Breast epithelium (tissue), 4 donors: Measurements from ENCODE around the gene TMEM145. TPM values are rescaled to one million over a fixed set of nuclear protein-coding genes. Genes with fewer than 3 reads are reported as not detected.
"Not testable (repeated sequence)": the region's sequence is repeated elsewhere in the genome, so short reads cannot be mapped to it uniquely, and the experiment has no call there.

ENCODE experiments used
- DNase-seq, 2 donors: peaks; one replicate each; pipeline ENCODE4 v3.0.0-alpha.2; 2019; ENCODE audit warnings: low spot score in 2 of 2
- H3K27ac ChIP-seq, 2 donors: fragments of 200-600 bp; sonication (generic) in 1 of 2; one replicate each; pipeline ENCODE4 v1.5.1; 2016 to 2019; ENCODE audit warnings: mild to moderate bottlenecking in 1 of 2
- H3K27me3 ChIP-seq, 2 donors: fragments of 200-600 bp; sonication (generic) in 1 of 2; one replicate each; pipeline versions ENCODE4 v1.5.1 to v1.6.0; 2017 to 2019; ENCODE audit warnings: control low read depth in 1 of 2, mild to moderate bottlenecking in 1 of 2
- H3K36me3 ChIP-seq: fragments of 200-600 bp; one replicate; pipeline ENCODE4 v1.5.1; 2019
- H3K4me1 ChIP-seq, 2 donors: fragments of 200-600 bp; sonication (generic); one replicate each; pipeline ENCODE4 v1.5.1; 2016 to 2019; ENCODE audit warnings: control low read depth in 1 of 2
- H3K4me3 ChIP-seq, 3 donors: fragments of 200-600 bp; sonication (generic); 1 replicate in 2 of 3; 2 replicates in 1 of 3; pipeline ENCODE4 v1.5.1; 2016 to 2019; ENCODE audit warnings: mild to moderate bottlenecking in 3 of 3, moderate library complexity in 2 of 3
- H3K9me3 ChIP-seq, 2 donors: fragments of 200-600 bp; sonication (generic) in 1 of 2; one replicate each; pipeline ENCODE4 v1.5.1; 2016 to 2019; ENCODE audit warnings: control low read depth in 1 of 2
- POLR2A ChIP-seq: fragments of 450-650 bp; IDR thresholded peaks from one replicate; pipeline ENCODE4 v1.6.1; 2016; ENCODE audit warnings: antibody characterized with exemption, mild to moderate bottlenecking, moderate library complexity
- POLR2AphosphoS5 ChIP-seq, 3 donors: sonication (generic); formaldehyde crosslinking; IDR thresholded peaks; one replicate each; pipeline ENCODE4 v1.6.1; 2017; ENCODE audit warnings: antibody characterized with exemption in 3 of 3
- intact Hi-C: fragments of 100-400 bp; cut with DNase I; formaldehyde crosslinking; loops from one replicate; pipeline ENCODE4 v1.15.1; 2023; ENCODE audit warnings: low total_unique reads
- total RNA-seq, 3 donors: library from RNA; depleted of rRNA; stranded (reverse); fragments of >200 nt; gene quantifications; one replicate each; pipeline ENCODE4 v1.1.0, GENCODE V29; 2016
- TF ChIP-seq, protein P1 (sequence below), 3 donors: fragments of 450-650 bp; IDR thresholded peaks; one replicate each; pipeline ENCODE4 v1.5.1; 2016 to 2017; ENCODE audit warnings: antibody characterized with exemption in 3 of 3, mild to moderate bottlenecking in 3 of 3, moderate library complexity in 3 of 3

The TMEM145 gene
- total RNA-seq, 3 donors from 2014 or later, result 0.33 to 0.59 TPM; not detected in 1

DNA sequence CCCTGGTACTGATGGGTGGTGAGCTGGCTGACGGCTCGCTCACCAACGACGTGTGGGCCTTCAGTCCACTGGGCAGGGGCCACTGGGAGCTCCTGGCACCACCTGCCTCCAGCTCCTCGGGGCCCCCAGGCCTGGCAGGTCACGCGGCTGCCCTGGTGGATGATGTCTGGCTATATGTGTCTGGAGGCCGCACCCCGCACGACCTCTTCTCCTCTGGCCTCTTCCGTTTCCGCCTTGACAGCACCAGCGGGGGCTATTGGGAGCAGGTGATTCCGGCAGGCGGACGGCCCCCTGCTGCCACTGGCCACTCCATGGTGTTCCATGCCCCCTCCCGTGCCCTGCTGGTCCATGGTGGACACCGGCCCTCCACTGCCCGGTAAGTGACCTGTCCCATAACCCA, 22.9 kb downstream of the TMEM145 start:
- Histone ChIP-seq H3K36me3 (no peaks in the 10 kb centered on the region), H3K27me3 (no peaks in the 10 kb centered on the region), H3K27ac (no peak overlapping the region), H3K4me3 (no peak overlapping the region), H3K9me3 (no peaks in the 10 kb centered on the region), H3K4me1 (no peaks in the 10 kb centered on the region)
- no peak for DNase-seq
- intact Hi-C loops, result loop anchor here (2.0 kb wide), 1 partner anchor 45 kb away; no protein-coding TSS in a partner anchor
- TF ChIP-seq POLR2A, result no peak
- TF ChIP-seq, protein P1, sequence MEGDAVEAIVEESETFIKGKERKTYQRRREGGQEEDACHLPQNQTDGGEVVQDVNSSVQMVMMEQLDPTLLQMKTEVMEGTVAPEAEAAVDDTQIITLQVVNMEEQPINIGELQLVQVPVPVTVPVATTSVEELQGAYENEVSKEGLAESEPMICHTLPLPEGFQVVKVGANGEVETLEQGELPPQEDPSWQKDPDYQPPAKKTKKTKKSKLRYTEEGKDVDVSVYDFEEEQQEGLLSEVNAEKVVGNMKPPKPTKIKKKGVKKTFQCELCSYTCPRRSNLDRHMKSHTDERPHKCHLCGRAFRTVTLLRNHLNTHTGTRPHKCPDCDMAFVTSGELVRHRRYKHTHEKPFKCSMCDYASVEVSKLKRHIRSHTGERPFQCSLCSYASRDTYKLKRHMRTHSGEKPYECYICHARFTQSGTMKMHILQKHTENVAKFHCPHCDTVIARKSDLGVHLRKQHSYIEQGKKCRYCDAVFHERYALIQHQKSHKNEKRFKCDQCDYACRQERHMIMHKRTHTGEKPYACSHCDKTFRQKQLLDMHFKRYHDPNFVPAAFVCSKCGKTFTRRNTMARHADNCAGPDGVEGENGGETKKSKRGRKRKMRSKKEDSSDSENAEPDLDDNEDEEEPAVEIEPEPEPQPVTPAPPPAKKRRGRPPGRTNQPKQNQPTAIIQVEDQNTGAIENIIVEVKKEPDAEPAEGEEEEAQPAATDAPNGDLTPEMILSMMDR (IDR thresholded peaks at IDR 0.05), result no peak
- no peak for TF ChIP-seq POLR2AphosphoS5 (IDR thresholded peaks at IDR 0.05)

DNA sequence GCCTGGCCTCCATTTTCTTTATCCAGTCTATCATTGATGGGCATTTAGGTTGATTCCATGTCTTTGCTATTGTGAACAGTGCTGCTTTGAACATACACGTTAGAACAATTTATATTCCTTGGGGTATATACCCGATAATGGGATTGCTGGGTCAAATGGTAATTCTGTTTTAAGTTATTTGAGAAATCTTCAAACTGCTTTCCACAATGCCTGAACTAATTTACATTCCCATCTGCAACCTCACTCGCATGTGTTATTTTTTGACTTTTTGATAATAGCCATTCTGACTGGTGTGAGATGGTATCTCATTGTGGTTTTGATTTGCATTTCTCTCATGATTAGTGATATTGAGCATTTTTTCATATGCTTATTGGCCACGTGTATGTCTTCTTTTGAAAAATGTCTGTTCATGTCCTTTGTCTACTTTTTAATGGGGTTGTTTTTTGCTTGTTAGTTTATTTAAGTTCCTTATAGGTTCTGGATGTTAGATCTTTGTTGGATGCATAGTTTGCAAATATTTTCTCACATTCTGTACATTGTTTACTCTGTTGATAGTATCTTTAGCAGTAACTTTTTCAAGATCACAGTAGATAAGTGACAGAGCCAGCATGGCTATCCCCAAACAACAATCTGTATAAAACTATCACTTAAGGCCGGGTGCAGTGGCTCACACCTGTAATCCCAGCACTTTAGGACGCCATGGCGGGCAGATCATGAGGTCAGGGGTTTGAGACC, 26.2 kb downstream of the TMEM145 start:
- intact Hi-C loops, H3K36me3 ChIP-seq, H3K9me3 ChIP-seq, H3K4me1 ChIP-seq, H3K4me3 ChIP-seq, H3K27me3 ChIP-seq, H3K27ac ChIP-seq, DNase-seq: not testable (repeated sequence)

GRCh38 chr19:42339922-42340321, 26.8 kb downstream of the TMEM145 start:
- H3K27me3 ChIP-seq, H3K9me3 ChIP-seq, H3K4me3 ChIP-seq, DNase-seq, H3K36me3 ChIP-seq, H3K4me1 ChIP-seq, intact Hi-C loops, H3K27ac ChIP-seq: not testable (repeated sequence)

DNA sequence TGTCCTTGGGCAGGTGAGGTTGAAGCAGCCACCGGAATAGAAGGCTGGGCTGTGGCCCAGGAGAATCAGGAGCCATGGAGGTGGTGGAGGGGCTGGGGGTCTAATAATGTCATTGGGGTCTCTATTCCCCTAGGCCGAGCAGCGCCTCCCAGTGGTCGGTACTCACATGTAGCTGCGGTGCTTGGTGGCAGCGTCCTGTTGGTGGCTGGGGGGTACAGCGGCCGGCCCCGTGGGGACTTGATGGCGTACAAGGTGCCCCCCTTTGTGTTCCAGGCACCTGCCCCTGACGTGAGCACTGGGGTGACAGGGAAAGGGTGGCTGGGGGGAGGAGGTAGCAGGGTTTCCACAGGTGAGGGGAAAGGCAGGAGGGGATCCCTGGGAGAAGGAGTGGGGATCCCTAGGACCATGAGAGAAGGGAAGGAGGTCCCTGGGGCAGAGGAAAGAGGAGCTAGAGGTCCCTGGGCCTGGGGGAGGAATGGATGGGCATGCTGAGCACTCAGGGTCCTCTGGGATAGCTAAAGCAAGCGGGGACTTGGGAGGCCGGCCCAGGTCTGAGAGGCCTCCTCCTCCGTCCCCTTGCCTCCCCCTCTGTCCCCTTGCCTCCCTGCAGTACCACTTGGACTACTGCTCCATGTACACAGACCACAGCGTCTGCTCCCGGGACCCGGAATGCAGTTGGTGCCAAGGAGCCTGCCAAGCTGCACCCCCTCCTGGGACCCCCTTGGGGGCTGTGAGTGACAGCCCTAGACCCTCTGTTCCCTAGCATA, 30.4 kb downstream of the TMEM145 start:
- H3K36me3 ChIP-seq, result no peaks in the 10 kb centered on the region
- intact Hi-C loops, result no loop called here

DNA sequence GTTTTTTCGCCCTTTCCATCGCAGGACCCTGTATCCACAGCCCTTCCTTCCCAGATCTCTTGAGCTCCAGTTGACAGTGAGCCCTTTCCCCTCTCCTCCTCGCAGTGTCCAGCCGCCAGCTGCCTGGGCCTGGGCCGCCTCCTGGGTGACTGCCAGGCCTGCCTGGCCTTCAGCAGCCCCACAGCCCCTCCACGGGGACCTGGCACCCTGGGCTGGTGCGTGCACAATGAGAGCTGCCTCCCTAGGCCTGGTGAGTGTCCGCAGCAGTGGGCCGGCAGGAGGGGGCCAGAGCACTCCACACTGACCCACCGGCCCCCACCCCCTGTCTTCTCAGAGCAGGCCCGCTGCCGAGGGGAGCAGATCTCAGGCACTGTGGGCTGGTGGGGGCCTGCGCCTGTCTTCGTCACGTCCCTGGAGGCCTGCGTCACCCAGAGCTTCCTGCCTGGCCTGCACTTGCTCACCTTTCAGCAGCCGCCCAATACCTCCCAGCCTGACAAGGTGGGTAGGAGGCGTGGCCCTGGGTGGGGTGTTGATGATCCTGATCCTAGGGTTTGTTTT, 31.3 kb downstream of the TMEM145 start:
- Histone ChIP-seq H3K36me3 (no peaks in the 10 kb centered on the region), H3K4me3 (no peak overlapping the region), H3K4me1 (no peaks in the 10 kb centered on the region), H3K9me3 (no peaks in the 10 kb centered on the region), H3K27me3 (no peaks in the 10 kb centered on the region), H3K27ac (no peak overlapping the region)
- TF ChIP-seq POLR2A (no peak), POLR2AphosphoS5 (IDR thresholded peaks at IDR 0.05) (no peak)
- TF ChIP-seq, protein P1 (IDR thresholded peaks at IDR 0.05), result no peak
- intact Hi-C loops, result no loop called here
- no peak for DNase-seq

More for the DNA sequence above, 30.4 kb downstream of the TMEM145 start:
- DNase-seq, result no peak
- Histone ChIP-seq H3K27me3 (no peaks in the 10 kb centered on the region), H3K4me1 (no peaks in the 10 kb centered on the region), H3K4me3 (no peak overlapping the region), H3K9me3 (no peaks in the 10 kb centered on the region), H3K27ac (no peak overlapping the region)
- TF ChIP-seq POLR2AphosphoS5 (IDR thresholded peaks at IDR 0.05), result no peak
- TF ChIP-seq, protein P1 (IDR thresholded peaks at IDR 0.05), result no peak
